HEK293T (cell line): ENCODE results near the gene USHBP1.

Experiments used
- ARNT ChIP-seq: fragments of 450-650 bp; IDR thresholded peaks from 2 replicates; pipeline ENCODE4 v1.6.1; 2017; ENCODE audit warnings: mild to moderate bottlenecking
- BHLHE40 ChIP-seq: fragments of 450-650 bp; IDR thresholded peaks from 2 replicates; pipeline ENCODE4 v1.6.1; 2016; ENCODE audit warnings: mild to moderate bottlenecking, moderate library complexity, borderline replicate concordance
- CTBP1 ChIP-seq: fragments of 450-650 bp; IDR thresholded peaks from 2 replicates; pipeline ENCODE4 v1.6.1; 2016; ENCODE audit warnings: borderline replicate concordance
- ELF4 ChIP-seq: fragments of 450-650 bp; IDR thresholded peaks from 2 replicates; pipeline ENCODE4 v1.6.1; 2017; ENCODE audit warnings: antibody characterized with exemption
- FOXA1 ChIP-seq: fragments of 450-650 bp; IDR thresholded peaks from 2 replicates; pipeline ENCODE4 v1.6.1; 2016; ENCODE audit warnings: mild to moderate bottlenecking
- FOXK2 ChIP-seq: fragments of 450-650 bp; IDR thresholded peaks from 2 replicates; pipeline ENCODE4 v1.6.1; 2016; ENCODE audit warnings: mild to moderate bottlenecking
- FOXM1 ChIP-seq: fragments of 450-650 bp; IDR thresholded peaks from 2 replicates; pipeline ENCODE4 v1.6.1; 2017; ENCODE audit warnings: mild to moderate bottlenecking, borderline replicate concordance
- HDGF ChIP-seq: fragments of 450-650 bp; IDR thresholded peaks from 2 replicates; pipeline ENCODE4 v1.6.1; 2017; ENCODE audit warnings: antibody characterized with exemption, borderline replicate concordance
- L3MBTL2 ChIP-seq: fragments of 450-650 bp; conservative IDR thresholded peaks from 2 replicates; pipeline ENCODE4 v1.6.1; 2016; ENCODE audit warnings: mild to moderate bottlenecking
- LEF1 ChIP-seq: fragments of 450-650 bp; IDR thresholded peaks from 2 replicates; pipeline ENCODE4 v1.6.1; 2017; ENCODE audit warnings: mild to moderate bottlenecking, borderline replicate concordance
- NFRKB ChIP-seq: fragments of 450-650 bp; IDR thresholded peaks from 2 replicates; pipeline ENCODE4 v1.6.1; 2016; ENCODE audit warnings: mild to moderate bottlenecking, moderate library complexity
- SP1 ChIP-seq: fragments of 450-650 bp; IDR thresholded peaks from 2 replicates; pipeline ENCODE4 v1.6.1; 2017
- TARDBP ChIP-seq: fragments of 450-650 bp; IDR thresholded peaks from 2 replicates; pipeline ENCODE4 v1.6.1; 2016
- ZNF384 ChIP-seq: fragments of 450-650 bp; IDR thresholded peaks from 2 replicates; pipeline ENCODE4 v1.6.1; 2016

- TF ChIP-seq LEF1 (no peak), NFRKB (no peak), FOXM1 (no peak), CTBP1 (no peak), ZNF384 (no peak), BHLHE40 (no peak), TARDBP (no peak), SP1 (no peak), L3MBTL2 (no peak), HDGF (no peak), ELF4 (no peak), FOXA1 (no peak), FOXK2 (no peak), ARNT (no peak)
Observed at GRCh38 chr19:17312189-17313113, 47.9 kb upstream of the USHBP1 start.
